ENCODE results near the gene RAPGEF1. TPM values are rescaled to one million over a fixed set of nuclear protein-coding genes. Genes with fewer than 3 reads are reported as not detected.
A peak's percentile ranks its signal among the peaks of the same experiment; 100 is the strongest.

The RAPGEF1 gene
- total and polyA plus RNA-seq, 10 donors, result 16.9 to 137 (median 104) TPM

- Histone ChIP-seq H3K36me3 (no peaks in the 10 kb centered on the region), H3K27ac (peak overlapping the region; percentile 69 to 98 (median 89)), H3K4me3 (peak overlapping the region in 3 of 8 donors; percentile 5 to 49 (median 18)), H3K4me1 (peaks cover 61 to 100% (median 96%) of the 10 kb centered on the region in 6 donors), H3K27me3 (replicated peaks in 1 of 7) (no peaks in the 10 kb centered on the region), H3K9me3 (no peaks in the 10 kb centered on the region)
- intact Hi-C loops (cut with DNase I; ENCODE audit: low total_unique reads), result no loop called here
- TF ChIP-seq POLR2A (IDR thresholded peaks at IDR 0.05), result peak in 1 of 3 donors; percentile 25
- no peak for TF ChIP-seq CTCF (IDR thresholded peaks at IDR 0.05 in 8 of 11, conservative IDR thresholded peaks at IDR 0.05 in 3 of 11)
- TF ChIP-seq POLR2AphosphoS5 (IDR thresholded peaks at IDR 0.05), result no peak
- DNase-seq, result no peak
- 25 to 39% (median 32%) methylated on average over 5 of the region's 5 CpGs for WGBS, 5 donors
Observed at GRCh38 chr9:131727795-131728545, 11.9 kb downstream of the RAPGEF1 start.

- Histone ChIP-seq H3K9me3 (no peaks in the 10 kb centered on the region), H3K27me3 (replicated peaks in 1 of 7) (no peaks in the 10 kb centered on the region), H3K4me1 (peaks cover 58 to 100% (median 93%) of the 10 kb centered on the region in 6 donors), H3K4me3 (peak overlapping the region in 2 of 8 donors; percentile 18 to 49), H3K36me3 (peaks cover 0 to 4% (median 0%) of the 10 kb centered on the region in 6 donors), H3K27ac (peak overlapping the region; percentile 69 to 98 (median 89))
- DNase-seq, result peak; percentile 41
- no peak for TF ChIP-seq CTCF (IDR thresholded peaks at IDR 0.05 in 8 of 11, conservative IDR thresholded peaks at IDR 0.05 in 3 of 11)
- intact Hi-C loops (cut with DNase I; ENCODE audit: low total_unique reads), result no loop called here
- WGBS, 5 donors, result 64 to 75% (median 66%) methylated on average over 7 of the region's 7 CpGs
Observed at GRCh38 chr9:131727184-131727759, 12.6 kb downstream of the RAPGEF1 start.

- H3K4me1 ChIP-seq, result peaks cover 37 to 99% (median 84%) of the 10 kb centered on the region in 6 donors
- intact Hi-C loops (cut with DNase I; ENCODE audit: low total_unique reads), result no loop called here
- DNase-seq, result no peak
- H3K36me3 ChIP-seq, result peaks cover 0 to 18% (median 3%) of the 10 kb centered on the region in 6 donors
- 28 to 49% (median 42%) methylated on average over 2 of the region's 2 CpGs for WGBS, 5 donors
- H3K27me3 ChIP-seq (replicated peaks in 1 of 7), result no peaks in the 10 kb centered on the region
- no peaks in the 10 kb centered on the region for H3K9me3 ChIP-seq
- peak overlapping the region; percentile 9 to 98 (median 78) for H3K27ac ChIP-seq
- peak overlapping the region in 1 of 8 donors; percentile 47 for H3K4me3 ChIP-seq
- TF ChIP-seq POLR2A (IDR thresholded peaks at IDR 0.05) (peak in 1 of 3 donors; percentile 5), CTCF (IDR thresholded peaks at IDR 0.05 in 8 of 11, conservative IDR thresholded peaks at IDR 0.05 in 3 of 11) (peak in 2 of 11 experiments; percentile 16 to 24), POLR2AphosphoS5 (IDR thresholded peaks at IDR 0.05) (peak in 1 of 3 donors; percentile 64)
Observed at GRCh38 chr9:131724683-131725082, 15.2 kb downstream of the RAPGEF1 start.

GRCh38 chr9:131723632-131724031 is 16.2 kb downstream of the RAPGEF1 start:
- WGBS, 5 donors, result 75 to 87% (median 81%) methylated on average over 5 of the region's 5 CpGs
- Histone ChIP-seq H3K27ac (peak overlapping the region in 3 of 8 donors; percentile 91 to 98 (median 94)), H3K27me3 (replicated peaks in 1 of 7) (no peaks in the 10 kb centered on the region), H3K9me3 (no peaks in the 10 kb centered on the region), H3K4me3 (no peak overlapping the region), H3K36me3 (peaks cover 0 to 18% (median 3%) of the 10 kb centered on the region in 6 donors), H3K4me1 (peaks cover 35 to 99% (median 83%) of the 10 kb centered on the region in 6 donors)
- no peak for TF ChIP-seq POLR2AphosphoS5 (IDR thresholded peaks at IDR 0.05)
- no peak for TF ChIP-seq POLR2A (IDR thresholded peaks at IDR 0.05)
- no peak for TF ChIP-seq CTCF (IDR thresholded peaks at IDR 0.05 in 8 of 11, conservative IDR thresholded peaks at IDR 0.05 in 3 of 11)
- intact Hi-C loops (cut with DNase I; ENCODE audit: low total_unique reads), result no loop called here
- no peak for DNase-seq

Measured in spleen (tissue), 11 donors.